Measurements from ENCODE around the gene PCF11.
"Not testable (repeated sequence)": the region's sequence is repeated elsewhere in the genome, so short reads cannot be mapped to it uniquely, and the experiment has no call there.

PCF11 gene, protein sequence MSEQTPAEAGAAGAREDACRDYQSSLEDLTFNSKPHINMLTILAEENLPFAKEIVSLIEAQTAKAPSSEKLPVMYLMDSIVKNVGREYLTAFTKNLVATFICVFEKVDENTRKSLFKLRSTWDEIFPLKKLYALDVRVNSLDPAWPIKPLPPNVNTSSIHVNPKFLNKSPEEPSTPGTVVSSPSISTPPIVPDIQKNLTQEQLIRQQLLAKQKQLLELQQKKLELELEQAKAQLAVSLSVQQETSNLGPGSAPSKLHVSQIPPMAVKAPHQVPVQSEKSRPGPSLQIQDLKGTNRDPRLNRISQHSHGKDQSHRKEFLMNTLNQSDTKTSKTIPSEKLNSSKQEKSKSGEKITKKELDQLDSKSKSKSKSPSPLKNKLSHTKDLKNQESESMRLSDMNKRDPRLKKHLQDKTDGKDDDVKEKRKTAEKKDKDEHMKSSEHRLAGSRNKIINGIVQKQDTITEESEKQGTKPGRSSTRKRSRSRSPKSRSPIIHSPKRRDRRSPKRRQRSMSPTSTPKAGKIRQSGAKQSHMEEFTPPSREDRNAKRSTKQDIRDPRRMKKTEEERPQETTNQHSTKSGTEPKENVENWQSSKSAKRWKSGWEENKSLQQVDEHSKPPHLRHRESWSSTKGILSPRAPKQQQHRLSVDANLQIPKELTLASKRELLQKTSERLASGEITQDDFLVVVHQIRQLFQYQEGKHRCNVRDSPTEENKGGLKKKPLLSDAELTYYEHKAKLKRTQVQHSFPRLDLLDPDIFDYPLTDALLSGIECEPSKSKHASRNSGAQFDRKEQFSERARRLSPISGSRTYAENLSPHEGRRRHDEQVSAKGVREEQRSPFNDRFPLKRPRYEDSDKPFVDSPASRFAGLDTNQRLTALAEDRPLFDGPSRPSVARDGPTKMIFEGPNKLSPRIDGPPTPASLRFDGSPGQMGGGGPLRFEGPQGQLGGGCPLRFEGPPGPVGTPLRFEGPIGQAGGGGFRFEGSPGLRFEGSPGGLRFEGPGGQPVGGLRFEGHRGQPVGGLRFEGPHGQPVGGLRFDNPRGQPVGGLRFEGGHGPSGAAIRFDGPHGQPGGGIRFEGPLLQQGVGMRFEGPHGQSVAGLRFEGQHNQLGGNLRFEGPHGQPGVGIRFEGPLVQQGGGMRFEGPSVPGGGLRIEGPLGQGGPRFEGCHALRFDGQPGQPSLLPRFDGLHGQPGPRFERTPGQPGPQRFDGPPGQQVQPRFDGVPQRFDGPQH (N-terminal part only)

DNA sequence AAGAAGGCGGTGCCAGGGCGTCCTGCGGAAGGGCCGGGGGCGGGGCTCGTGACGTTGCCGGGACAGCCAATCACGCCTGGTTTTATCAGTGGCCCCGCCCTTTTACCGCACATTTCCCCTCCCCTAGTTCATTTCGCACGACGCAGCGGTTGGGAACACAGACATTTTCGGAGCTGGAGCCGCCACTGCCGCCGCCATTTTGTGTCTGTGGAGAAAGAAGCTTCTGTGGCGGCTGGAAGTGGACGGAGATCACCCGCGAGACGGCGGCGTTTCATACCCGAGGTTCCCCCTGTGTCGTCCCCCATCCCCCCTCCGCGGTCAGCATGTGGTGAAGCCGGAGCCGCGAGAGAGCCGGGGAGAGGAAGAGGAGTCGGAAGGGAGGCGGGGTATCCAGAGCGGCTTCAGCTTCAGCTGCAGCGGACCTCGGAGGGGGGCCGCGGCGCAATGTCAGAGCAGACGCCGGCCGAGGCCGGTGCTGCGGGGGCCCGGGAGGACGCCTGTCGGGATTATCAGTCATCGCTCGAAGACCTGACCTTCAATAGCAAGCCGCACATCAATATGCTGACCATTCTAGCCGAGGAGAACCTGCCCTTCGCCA is at the start of gene PCF11:
TSS of gene PCF11 (plus strand) at position 136 of the 598 bp plus-strand sequence. CDS start at position 445, 309 bp downstream.
- DNase-seq (ENCODE audit: low read depth): no peak

DNA sequence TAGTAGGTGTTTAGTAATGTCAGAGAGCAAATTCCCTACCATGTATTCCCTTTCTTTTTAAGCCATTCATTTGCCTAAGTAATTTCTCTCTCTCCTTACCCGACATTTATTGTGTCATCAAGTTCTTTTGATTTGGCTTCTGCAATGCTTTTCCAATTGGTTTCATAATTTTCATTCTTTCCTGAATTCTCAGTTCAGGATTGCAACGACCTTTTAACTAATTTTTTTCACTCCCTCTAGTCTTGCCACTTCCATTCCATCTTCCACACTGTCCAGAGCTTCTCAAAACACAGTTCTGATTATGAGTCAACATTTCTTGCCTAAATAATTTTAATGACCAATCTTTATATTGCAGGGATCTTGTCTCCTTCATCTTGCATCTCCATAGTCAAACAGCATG is 44.0 kb upstream of the PCF11 start:
- no peak for DNase-seq (ENCODE audit: low read depth)

DNA sequence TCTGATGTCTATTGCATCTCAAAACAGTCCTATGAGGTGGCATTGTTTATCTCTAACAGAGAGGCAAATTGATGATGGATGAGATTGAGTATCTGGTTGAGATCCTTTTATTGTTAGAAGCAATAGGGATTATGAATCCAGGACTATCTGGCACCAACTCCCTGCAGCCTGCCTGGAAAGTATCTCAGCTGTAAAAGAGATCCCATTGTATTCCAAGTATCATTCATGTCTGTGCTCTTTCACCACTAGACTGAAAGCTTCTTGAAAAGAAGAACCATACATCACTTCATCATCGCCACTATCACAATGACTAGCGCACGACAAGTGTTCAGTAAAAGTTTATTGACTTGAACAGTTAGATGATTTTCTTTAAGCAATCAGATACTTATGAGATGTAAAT is 41.9 kb upstream of the PCF11 start:
- DNase-seq (ENCODE audit: low read depth): no peak

DNA sequence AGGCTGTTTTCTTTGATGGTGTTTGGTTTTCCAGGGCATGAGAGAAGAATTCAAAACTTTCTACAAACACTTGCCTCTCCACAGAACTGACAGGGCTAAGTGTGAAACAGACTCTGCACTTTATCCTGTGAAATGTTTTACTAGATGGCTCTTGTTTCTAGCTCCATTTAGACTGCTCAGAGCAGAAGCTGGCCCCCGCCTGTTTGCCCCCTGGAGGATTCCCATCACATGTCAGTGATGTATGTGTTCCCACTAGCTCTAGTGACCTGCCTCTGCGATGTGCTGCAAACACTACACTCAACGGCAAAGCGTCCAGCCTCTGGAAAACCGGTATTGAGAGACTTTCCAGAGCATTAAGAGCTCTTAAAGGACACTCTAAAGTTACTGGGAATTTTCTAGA is 41.4 kb upstream of the PCF11 start:
- no peak for DNase-seq (ENCODE audit: low read depth)

DNA sequence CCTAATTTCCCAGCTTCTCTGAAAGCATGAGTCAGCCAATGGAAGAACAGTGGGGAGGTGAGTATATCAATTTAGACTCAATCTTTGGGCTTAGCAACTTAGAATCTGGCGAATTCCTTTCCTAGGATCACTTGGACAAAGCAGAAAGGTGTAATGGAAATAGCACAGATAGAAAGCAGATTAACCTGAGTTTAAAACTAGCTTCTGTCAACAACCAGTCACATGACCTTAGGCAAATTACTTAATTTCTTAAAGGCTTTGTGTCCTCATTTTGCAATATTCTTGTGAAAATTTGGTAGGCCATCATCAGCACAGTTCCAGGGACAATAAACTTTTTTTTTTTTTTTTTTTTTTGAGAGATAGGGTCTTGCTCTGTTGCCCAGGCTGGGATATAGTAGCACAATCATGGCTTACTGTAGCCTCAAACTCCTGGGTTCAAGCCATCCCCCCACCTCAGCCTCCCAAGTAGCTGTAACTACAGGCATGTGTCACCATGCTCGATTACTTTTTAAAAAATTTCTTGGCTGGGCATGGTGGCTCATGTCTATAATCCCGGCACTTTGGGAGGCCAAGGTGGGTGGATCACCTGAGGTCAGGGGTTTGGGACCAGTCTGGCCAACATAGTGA is 40.8 kb upstream of the PCF11 start:
- no peak for DNase-seq (ENCODE audit: low read depth)

DNA sequence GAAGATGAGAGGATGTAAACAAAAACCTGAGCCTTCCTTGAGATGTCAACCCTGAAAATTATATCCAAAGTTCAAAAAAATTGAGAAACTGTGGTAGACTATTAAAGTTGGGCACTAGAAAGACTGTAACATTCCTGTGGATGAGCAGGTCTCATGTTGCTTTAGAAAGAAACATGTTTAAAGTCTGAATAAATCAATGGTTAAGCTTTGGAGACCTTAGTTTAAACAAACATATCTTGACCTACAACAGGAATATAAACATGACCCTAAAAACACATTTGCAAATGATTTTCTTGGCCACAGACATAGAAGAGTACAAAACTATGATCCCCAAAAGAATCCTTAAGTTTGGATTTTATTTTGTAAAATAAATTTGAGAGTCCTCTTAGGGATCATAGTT is 38.1 kb upstream of the PCF11 start:
- no peak for DNase-seq (ENCODE audit: low read depth)

DNA sequence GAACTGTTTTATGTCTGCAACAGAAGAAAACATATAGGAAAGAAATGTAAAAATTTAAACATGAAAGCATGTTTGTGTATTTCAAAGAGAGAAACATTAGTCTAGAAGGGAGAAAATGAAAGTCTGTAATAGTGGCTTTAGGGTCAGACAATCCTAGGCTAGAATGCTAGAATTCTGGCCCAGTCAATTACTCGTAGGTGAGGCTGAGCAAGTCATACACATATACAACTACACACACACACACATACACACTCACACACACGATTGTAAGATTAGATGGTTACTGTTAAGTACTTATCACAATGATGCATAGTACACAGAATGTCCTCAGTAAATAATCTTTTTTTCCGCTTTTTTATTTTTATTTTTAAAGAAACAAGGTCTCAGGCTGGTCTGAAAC is 37.7 kb upstream of the PCF11 start:
- DNase-seq (ENCODE audit: low read depth): no peak

DNA sequence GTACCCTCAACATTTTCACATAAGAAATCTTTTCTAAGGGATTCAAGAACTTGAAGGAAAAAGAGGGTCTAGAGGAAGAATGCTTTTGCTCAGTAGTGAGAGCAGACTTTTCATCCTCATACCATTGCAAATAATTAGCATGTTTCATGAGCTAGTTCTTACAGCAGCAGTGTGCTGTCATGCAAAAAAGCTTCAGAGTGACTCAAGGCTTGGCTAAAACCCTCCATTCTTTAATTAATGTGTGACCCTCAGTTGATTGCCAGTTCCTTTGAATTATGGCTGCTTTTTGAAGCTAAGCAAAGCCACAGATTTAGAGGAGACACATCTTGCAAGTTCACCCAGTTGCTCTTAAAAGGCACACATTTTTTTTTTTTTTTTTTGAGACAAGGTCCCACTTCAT is 36.6 kb upstream of the PCF11 start:
- no peak for DNase-seq (ENCODE audit: low read depth)

DNA sequence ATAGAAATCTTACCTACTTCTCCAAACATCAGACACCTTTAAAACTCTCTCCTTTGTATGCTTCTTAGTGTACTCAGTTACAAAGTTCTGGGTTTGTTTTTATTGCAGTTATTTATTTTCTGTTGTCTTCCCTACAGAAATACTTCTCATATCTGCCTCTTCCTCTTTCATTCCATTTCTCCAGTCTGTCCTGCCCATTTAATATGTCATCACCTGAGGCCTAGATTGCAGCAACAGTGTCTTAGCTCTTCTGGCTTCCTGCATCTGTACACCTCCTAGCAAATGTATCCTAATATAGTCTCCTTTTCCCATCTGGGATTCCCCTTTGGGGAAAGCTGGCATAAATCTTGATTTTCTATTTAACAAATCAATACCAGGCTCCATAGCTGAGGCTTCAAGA is 34.9 kb upstream of the PCF11 start:
- DNase-seq (ENCODE audit: low read depth): no peak

DNA sequence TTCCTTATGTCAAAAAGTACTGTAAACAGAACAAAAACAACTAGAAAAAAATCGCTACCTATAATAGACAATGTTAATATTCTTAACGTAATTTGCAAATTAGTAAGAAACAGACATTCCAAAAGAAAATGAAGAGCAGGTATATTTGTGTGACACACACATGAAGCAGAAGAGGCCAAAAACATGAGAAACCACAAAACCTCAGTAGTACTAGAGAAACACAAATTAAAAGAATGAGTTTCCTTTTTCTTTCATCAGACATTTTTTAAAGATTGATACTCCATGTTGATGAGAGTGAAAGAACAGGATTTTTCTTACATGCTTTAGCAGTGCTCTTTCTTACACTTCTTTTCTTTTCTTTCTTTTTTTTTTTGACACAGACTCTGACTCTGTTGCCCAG is 34.2 kb upstream of the PCF11 start:
- no peak for DNase-seq (ENCODE audit: low read depth)

DNA sequence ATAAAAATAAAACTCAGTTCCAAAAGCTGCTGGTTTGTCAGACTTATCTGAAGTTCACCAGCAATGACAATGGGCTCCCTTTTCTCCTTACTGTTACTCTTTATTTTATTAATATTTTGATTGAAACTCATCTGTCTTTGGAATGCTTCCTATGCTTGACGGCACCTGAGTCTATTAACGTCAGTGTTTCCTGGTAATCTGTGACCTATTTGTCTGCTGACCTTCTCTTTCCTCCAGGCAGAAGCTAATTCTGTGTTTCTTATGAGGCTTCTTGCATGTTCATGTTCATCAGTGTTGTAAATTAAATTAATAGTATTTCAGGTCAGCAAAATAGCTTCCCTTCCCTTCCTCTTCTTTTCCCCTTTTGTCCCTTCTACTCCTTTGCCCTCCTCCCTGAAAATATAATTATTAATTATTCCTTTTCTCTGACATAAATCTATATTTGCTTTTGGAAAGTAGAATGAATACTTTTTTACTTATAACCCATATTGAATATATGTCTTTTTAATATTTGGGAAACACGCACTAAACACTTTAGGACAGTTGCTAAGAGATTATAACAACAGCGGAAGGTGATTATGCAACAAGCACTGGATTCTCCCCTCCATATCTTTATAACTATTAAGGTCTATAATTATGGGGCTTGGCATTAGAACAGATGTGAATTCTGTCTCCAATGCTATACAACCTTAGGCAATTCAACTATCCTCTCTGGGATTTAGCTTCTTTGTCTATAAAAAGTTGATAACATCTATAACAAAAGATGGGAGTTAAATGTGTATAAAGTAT is 32.1 kb upstream of the PCF11 start:
- DNase-seq (ENCODE audit: low read depth): no peak

DNA sequence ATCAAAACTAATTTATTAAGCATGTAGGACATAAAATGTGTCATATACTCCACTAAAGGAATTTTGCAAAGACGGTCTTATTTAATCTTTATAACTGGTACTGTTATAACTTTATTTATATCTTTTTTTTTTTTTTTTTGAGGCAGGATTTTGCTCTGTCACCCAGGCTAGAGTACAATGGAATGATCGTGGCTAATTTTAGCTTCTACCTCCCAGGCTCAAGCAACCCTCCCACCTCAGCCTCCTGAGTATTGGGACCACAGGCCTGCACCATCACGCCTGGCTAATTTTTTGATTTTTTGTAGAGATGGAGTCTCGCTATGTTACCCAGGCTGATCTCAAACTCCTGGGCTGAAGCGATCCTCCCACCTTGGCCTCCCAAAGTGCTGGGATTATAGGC is 31.4 kb upstream of the PCF11 start:
- DNase-seq (ENCODE audit: low read depth): no peak

DNA sequence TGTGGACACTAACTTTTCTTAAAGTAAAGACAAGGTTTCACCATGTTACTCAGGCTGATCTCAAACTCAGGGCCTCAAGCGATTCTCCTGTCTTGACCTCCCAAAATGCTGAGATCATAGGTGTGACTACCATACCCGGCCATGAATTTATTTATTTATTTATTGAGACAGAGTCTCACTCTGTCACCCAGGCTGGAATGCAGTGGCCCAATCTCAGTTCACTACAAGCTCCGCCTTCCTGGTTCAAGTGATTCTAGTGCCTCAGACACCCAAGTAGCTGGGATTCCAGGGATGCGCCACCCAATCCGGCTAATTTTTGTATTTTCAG is 29.7 kb upstream of the PCF11 start:
- DNase-seq (ENCODE audit: low read depth): no peak

DNA sequence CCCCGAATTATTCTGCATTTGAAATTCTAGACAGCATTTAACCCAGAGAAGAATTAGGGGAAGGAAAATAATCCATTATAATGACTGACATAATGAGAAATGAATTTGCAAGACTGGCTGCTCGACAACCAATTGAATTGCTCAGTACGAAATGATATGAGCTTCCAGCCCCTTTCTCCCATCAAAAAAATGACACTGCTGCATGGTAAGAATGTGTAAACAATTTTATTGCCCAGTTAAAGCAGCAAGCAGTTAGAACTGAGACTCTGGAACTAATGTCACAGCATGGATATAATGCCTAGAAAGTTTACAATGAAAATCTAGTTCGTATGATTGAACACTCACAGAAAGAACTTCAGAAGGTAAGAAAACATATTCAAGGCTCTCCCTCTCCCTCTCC is 24.7 kb upstream of the PCF11 start:
- no peak for DNase-seq (ENCODE audit: low read depth)

DNA sequence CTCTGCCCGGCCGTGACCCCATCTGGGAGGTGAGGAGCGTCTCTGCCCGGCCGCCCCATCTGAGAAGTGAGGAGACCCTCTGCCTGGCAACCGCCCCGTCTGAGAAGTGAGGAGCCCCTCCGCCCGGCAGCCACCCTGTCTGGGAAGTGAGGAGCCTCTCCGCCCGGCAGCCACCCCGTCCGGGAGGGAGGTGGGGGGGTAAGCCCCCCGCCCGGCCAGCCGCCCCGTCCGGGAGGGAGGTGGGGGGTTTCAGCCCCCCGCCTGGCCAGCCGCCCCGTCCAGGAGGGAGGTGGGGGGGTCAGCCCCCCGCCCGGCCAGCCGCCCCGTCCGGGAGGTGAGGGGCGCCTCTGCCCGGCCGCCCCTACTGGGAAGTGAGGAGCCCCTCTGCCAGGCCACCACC is 23.7 kb upstream of the PCF11 start:
- not testable (repeated sequence) for DNase-seq (ENCODE audit: low read depth)

DNA sequence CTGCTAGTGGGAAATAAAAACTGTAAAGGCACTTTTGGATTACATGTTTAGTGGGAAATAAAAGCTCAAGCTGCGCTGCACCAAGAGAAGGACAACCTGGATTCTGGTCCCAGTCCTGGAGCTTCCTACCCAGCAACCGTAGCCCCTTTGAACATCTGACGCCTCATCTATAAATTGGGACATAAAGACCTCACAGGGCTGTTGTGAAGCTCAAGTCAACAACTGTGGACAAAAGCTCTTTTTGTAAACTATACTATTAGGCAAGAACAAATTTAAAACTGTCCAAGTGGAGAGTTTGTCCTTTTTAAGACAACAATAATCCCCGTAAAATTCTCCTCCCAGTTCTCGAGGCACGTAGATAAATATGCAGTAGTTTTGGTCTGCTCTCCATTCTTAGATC is 17.6 kb upstream of the PCF11 start:
- no peak for DNase-seq (ENCODE audit: low read depth)

DNA sequence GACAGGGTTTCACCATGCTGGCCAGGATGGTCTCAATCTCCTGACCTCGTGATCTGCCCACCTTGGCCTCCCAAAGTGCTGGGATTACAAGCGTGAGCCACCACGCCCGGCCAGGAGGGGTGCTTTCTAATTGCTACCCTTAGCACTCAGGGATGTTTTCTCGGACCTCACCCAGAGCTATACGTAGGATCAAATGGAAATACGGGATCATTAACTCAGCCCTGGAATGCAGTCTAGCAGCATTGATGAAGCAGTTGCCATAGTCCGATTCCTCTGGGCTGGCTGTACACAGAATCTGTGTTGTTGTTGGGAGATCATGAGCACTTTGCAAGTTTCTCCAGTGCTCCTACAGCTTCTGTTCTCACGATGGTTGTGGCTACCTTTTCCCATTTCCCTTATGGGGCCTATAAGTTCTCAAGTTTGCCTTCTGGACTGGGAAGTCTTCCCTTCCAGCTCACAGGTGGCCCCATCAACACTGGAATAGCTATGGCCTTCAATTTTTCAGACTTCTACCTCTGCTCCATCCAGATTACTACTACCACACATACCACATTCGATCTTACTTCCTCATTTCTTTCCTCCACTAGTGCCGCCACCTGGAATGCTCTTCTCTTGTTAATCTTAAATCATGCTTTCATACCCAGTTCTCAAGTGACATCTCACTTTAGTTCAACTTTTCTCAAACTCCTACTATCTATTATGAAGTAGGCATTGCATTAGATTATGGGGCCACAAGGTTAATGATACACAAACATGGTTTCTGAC is 16.1 kb upstream of the PCF11 start:
- DNase-seq (ENCODE audit: low read depth): no peak

DNA sequence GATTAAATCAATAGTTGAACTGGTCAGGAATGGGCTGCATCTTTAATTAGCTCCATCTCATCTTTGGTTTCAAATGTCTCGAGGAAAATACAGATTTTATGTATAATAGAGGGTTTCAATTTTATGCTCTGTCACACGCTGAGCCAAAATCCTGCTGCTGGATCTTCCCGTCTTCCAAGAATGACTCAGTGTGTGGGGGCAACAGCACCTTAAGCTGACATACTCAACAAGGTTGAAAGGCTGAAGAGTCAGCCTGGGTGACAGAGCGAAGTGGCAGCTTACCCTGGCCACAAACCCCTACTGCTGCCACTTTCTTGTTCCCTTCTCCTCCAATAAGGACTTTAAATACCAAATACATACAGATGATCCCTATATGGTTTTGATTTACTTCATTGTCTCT is 9.0 kb upstream of the PCF11 start:
- DNase-seq (ENCODE audit: low read depth): no peak

DNA sequence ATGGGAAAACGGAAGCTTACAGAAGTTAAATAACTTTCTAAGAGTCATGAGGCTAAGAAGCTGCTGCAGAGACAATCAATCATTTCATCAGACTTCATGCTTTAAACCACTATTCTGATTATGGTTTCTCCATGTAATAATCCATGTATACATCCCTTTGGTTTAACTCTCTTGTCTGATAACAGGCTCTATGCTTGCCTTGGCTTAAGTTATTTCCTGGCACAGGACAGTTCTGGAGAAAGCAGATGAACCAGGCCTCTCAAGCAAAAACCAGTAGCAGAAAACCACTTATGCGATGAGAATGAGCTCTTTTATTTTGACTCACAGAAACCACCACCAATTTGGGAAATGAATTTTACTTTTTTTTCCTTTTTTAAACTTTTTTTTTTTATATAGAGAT is 6.5 kb upstream of the PCF11 start:
- no peak for DNase-seq (ENCODE audit: low read depth)

DNA sequence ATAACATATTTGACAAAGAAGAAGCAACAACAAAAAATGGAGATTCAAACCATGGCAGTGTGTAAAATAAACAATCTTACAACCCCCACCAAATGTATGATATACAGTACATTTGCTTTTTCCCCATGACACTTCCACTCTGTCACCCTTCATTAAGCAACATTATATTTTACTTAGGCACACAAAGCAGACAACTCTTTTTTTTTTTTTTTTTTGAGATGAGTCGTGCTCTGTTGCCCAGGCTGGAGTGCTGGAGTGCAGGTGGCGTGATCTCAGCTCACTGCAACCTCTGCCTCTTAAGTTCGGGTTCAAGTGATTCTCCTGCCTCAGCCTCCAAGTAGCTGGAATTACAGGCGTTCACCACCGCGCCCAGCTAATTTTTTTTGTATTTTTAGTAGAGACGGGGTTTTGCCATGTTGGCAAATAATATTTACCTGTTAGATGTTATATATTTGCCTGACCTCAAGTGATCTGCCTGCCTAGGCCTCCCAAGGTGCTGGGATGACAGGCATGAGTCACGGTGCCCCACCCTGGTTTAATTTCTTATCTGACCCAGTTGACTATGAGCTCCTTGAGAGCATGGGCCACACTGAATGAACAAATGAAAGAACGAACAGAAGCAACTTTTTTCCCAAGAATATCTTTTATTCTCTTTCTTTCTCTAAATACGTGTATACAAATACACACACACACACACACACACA is 5.5 kb upstream of the PCF11 start:
- no peak for DNase-seq (ENCODE audit: low read depth)

Measured in stimulated activated CD8-positive, alpha-beta memory T cell treated with anti-CD3 and anti-CD28 coated beads, Interleukin-15, amount 100 ng/mL, for 24 hours (primary cell).